ENCODE data around the gene UBE2E3.
"Not testable (repeated sequence)": the region's sequence is repeated elsewhere in the genome, so short reads cannot be mapped to it uniquely, and the experiment has no call there.

UBE2E3 gene

GRCh38 chr2:180937480-180937879 is 42.9 kb upstream of the UBE2E3 start:
- H2AK5ac ChIP-seq (ENCODE audit: low read length, severe bottlenecking); H3K4me1 ChIP-seq (ENCODE audit: control insufficient read depth, insufficient read depth, low read depth, low read length); H2AFZ ChIP-seq (ENCODE audit: low read depth, low read length); H3K27ac ChIP-seq (ENCODE audit: low read length, poor library complexity, severe bottlenecking); H3K18ac ChIP-seq (ENCODE audit: low read depth in 1 of 2, low read length in 2 of 2); H3K9me3 ChIP-seq (ENCODE audit: control insufficient read depth, low read length); H3K27me3 ChIP-seq (ENCODE audit: control insufficient read depth in 1 of 2, insufficient read depth in 1 of 2, low read length in 2 of 2); H4K8ac ChIP-seq (ENCODE audit: low read length); H2BK15ac ChIP-seq (ENCODE audit: low read depth, poor library complexity, severe bottlenecking); H2BK120ac ChIP-seq (ENCODE audit: low read depth, low read length); H2BK12ac ChIP-seq (ENCODE audit: low read length in 2 of 2); H3K4me2 ChIP-seq (ENCODE audit: low read length, poor library complexity, severe bottlenecking); H3K79me1 ChIP-seq (replicated peaks; ENCODE audit: low read length, poor library complexity, severe bottlenecking); H3K36me3 ChIP-seq (ENCODE audit: control insufficient read depth in 1 of 2, insufficient read depth in 2 of 2, low read depth in 1 of 2, low read length in 2 of 2); H3K14ac ChIP-seq (ENCODE audit: low read length in 2 of 2); H3K4me3 ChIP-seq (ENCODE audit: insufficient read depth in 1 of 2, low read depth in 1 of 2, low read length in 2 of 2); H4K91ac ChIP-seq (ENCODE audit: low read length); DNase-seq; H2BK5ac ChIP-seq (ENCODE audit: low read depth, low read length, poor library complexity, severe bottlenecking); H3K9ac ChIP-seq (ENCODE audit: low read length); H3K23ac ChIP-seq (ENCODE audit: low read length in 2 of 2); H3K4ac ChIP-seq (ENCODE audit: low read depth in 1 of 2, low read length in 2 of 2): not testable (repeated sequence)
- 100% methylated on average over 2 of the region's 3 CpGs for WGBS

GRCh38 chr2:180938451-180938850 is 42.0 kb upstream of the UBE2E3 start:
- Histone ChIP-seq H2BK120ac (ENCODE audit: low read depth, low read length) (no peak overlapping the region), H2BK15ac (ENCODE audit: low read depth, poor library complexity, severe bottlenecking) (no peak overlapping the region), H2BK5ac (ENCODE audit: low read depth, low read length, poor library complexity, severe bottlenecking) (no peak overlapping the region), H3K9ac (ENCODE audit: low read length) (no peak overlapping the region), H3K4me3 (ENCODE audit: insufficient read depth in 1 of 2, low read depth in 1 of 2, low read length in 2 of 2) (no peak overlapping the region), H4K8ac (ENCODE audit: low read length) (no peak overlapping the region), H2AK5ac (ENCODE audit: low read length, severe bottlenecking) (no peak overlapping the region), H4K91ac (ENCODE audit: low read length) (no peak overlapping the region), H3K23ac (ENCODE audit: low read length in 2 of 2) (no peak overlapping the region), H2BK12ac (ENCODE audit: low read length in 2 of 2) (no peak overlapping the region), H3K79me1 (replicated peaks; ENCODE audit: low read length, poor library complexity, severe bottlenecking) (no peaks in the 10 kb centered on the region), H3K4me1 (ENCODE audit: control insufficient read depth, insufficient read depth, low read depth, low read length) (no peaks in the 10 kb centered on the region), H3K36me3 (ENCODE audit: control insufficient read depth in 1 of 2, insufficient read depth in 2 of 2, low read depth in 1 of 2, low read length in 2 of 2) (no peaks in the 10 kb centered on the region), H3K27me3 (ENCODE audit: control insufficient read depth in 1 of 2, insufficient read depth in 1 of 2, low read length in 2 of 2) (no peaks in the 10 kb centered on the region), H3K18ac (ENCODE audit: low read depth in 1 of 2, low read length in 2 of 2) (no peak overlapping the region), H3K4ac (ENCODE audit: low read depth in 1 of 2, low read length in 2 of 2) (no peak overlapping the region), H3K14ac (ENCODE audit: low read length in 2 of 2) (no peak overlapping the region), H3K27ac (ENCODE audit: low read length, poor library complexity, severe bottlenecking) (no peak overlapping the region), H3K9me3 (ENCODE audit: control insufficient read depth, low read length) (no peaks in the 10 kb centered on the region), H3K4me2 (ENCODE audit: low read length, poor library complexity, severe bottlenecking) (no peak overlapping the region), H2AFZ (ENCODE audit: low read depth, low read length) (no peak overlapping the region)
- DNase-seq, result peak; percentile 71

- Histone ChIP-seq H3K4me2 (ENCODE audit: low read length, poor library complexity, severe bottlenecking) (no peak overlapping the region), H2BK5ac (ENCODE audit: low read depth, low read length, poor library complexity, severe bottlenecking) (no peak overlapping the region)
- WGBS, result 100% methylated on average over 1 of the region's 1 CpG
Observed at GRCh38 chr2:180943275-180943674, 37.1 kb upstream of the UBE2E3 start.

GRCh38 chr2:180944372-180944771 is 36.0 kb upstream of the UBE2E3 start:
- Histone ChIP-seq H2BK15ac (ENCODE audit: low read depth, poor library complexity, severe bottlenecking) (no peak overlapping the region), H3K18ac (ENCODE audit: low read depth in 1 of 2, low read length in 2 of 2) (no peak overlapping the region), H3K27me3 (ENCODE audit: control insufficient read depth in 1 of 2, insufficient read depth in 1 of 2, low read length in 2 of 2) (no peaks in the 10 kb centered on the region), H4K91ac (ENCODE audit: low read length) (no peak overlapping the region), H3K4me3 (ENCODE audit: insufficient read depth in 1 of 2, low read depth in 1 of 2, low read length in 2 of 2) (no peak overlapping the region), H4K8ac (ENCODE audit: low read length) (no peak overlapping the region), H3K4me2 (ENCODE audit: low read length, poor library complexity, severe bottlenecking) (no peak overlapping the region), H2AFZ (ENCODE audit: low read depth, low read length) (no peak overlapping the region), H3K4me1 (ENCODE audit: control insufficient read depth, insufficient read depth, low read depth, low read length) (no peaks in the 10 kb centered on the region), H2AK5ac (ENCODE audit: low read length, severe bottlenecking) (no peak overlapping the region), H2BK12ac (ENCODE audit: low read length in 2 of 2) (no peak overlapping the region), H2BK5ac (ENCODE audit: low read depth, low read length, poor library complexity, severe bottlenecking) (no peak overlapping the region), H3K27ac (ENCODE audit: low read length, poor library complexity, severe bottlenecking) (no peak overlapping the region), H3K9ac (ENCODE audit: low read length) (no peak overlapping the region), H3K9me3 (ENCODE audit: control insufficient read depth, low read length) (no peaks in the 10 kb centered on the region), H3K4ac (ENCODE audit: low read depth in 1 of 2, low read length in 2 of 2) (no peak overlapping the region), H3K14ac (ENCODE audit: low read length in 2 of 2) (no peak overlapping the region), H3K79me1 (replicated peaks; ENCODE audit: low read length, poor library complexity, severe bottlenecking) (no peaks in the 10 kb centered on the region), H3K36me3 (ENCODE audit: control insufficient read depth in 1 of 2, insufficient read depth in 2 of 2, low read depth in 1 of 2, low read length in 2 of 2) (no peaks in the 10 kb centered on the region), H2BK120ac (ENCODE audit: low read depth, low read length) (no peak overlapping the region), H3K23ac (ENCODE audit: low read length in 2 of 2) (no peak overlapping the region)
- 95% methylated on average over 3 of the region's 3 CpGs for WGBS
- DNase-seq, result no peak

More at GRCh38 chr2:180943275-180943674, 37.1 kb upstream of the UBE2E3 start:
- no peak overlapping the region for H4K8ac ChIP-seq (ENCODE audit: low read length)
- no peaks in the 10 kb centered on the region for H3K27me3 ChIP-seq (ENCODE audit: control insufficient read depth in 1 of 2, insufficient read depth in 1 of 2, low read length in 2 of 2)
- H3K23ac ChIP-seq (ENCODE audit: low read length in 2 of 2), result no peak overlapping the region
- H3K79me1 ChIP-seq (replicated peaks; ENCODE audit: low read length, poor library complexity, severe bottlenecking), result no peaks in the 10 kb centered on the region
- no peaks in the 10 kb centered on the region for H3K9me3 ChIP-seq (ENCODE audit: control insufficient read depth, low read length)
- DNase-seq, result no peak
- no peak overlapping the region for H2BK15ac ChIP-seq (ENCODE audit: low read depth, poor library complexity, severe bottlenecking)
- H3K27ac ChIP-seq (ENCODE audit: low read length, poor library complexity, severe bottlenecking), result no peak overlapping the region
- no peak overlapping the region for H2AFZ ChIP-seq (ENCODE audit: low read depth, low read length)
- H3K9ac ChIP-seq (ENCODE audit: low read length), result no peak overlapping the region
- H2AK5ac ChIP-seq (ENCODE audit: low read length, severe bottlenecking), result no peak overlapping the region
- no peak overlapping the region for H3K14ac ChIP-seq (ENCODE audit: low read length in 2 of 2)
- no peak overlapping the region for H4K91ac ChIP-seq (ENCODE audit: low read length)
- H2BK12ac ChIP-seq (ENCODE audit: low read length in 2 of 2), result no peak overlapping the region
- no peaks in the 10 kb centered on the region for H3K36me3 ChIP-seq (ENCODE audit: control insufficient read depth in 1 of 2, insufficient read depth in 2 of 2, low read depth in 1 of 2, low read length in 2 of 2)
- no peak overlapping the region for H3K4ac ChIP-seq (ENCODE audit: low read depth in 1 of 2, low read length in 2 of 2)
- H3K4me1 ChIP-seq (ENCODE audit: control insufficient read depth, insufficient read depth, low read depth, low read length), result no peaks in the 10 kb centered on the region
- no peak overlapping the region for H3K18ac ChIP-seq (ENCODE audit: low read depth in 1 of 2, low read length in 2 of 2)
- no peak overlapping the region for H3K4me3 ChIP-seq (ENCODE audit: insufficient read depth in 1 of 2, low read depth in 1 of 2, low read length in 2 of 2)
- no peak overlapping the region for H2BK120ac ChIP-seq (ENCODE audit: low read depth, low read length)

All from mesenchymal stem cell (in vitro differentiated cells and primary cell).